GM23338 (cell line): ENCODE measurements around the gene ERF. TPM values are rescaled to one million over a fixed set of nuclear protein-coding genes. Genes with fewer than 3 reads are reported as not detected.

Source experiments
- ATAC-seq: fragments of 200-7000 bp; cut with Tn5 transposase; 3 replicates; pipeline ENCODE4 v1.9.1; 2020
- DNase-seq: peaks from one replicate; pipeline ENCODE4 v3.0.0-alpha.2; 2015; ENCODE audit warnings: low spot score
- H2AFZ ChIP-seq: fragments of 200-600 bp; sonication (generic); 2 replicates; pipeline ENCODE4 v1.8.0; 2016; ENCODE audit warnings: antibody characterized with exemption, mild to moderate bottlenecking, moderate library complexity
- H3F3A ChIP-seq: fragments of 200-600 bp; sonication (generic); replicated peaks from 2 replicates; pipeline ENCODE4 v1.8.0; 2017; ENCODE audit warnings: antibody characterized with exemption, mixed run types, low read depth
- H3K27ac ChIP-seq: fragments of 200-600 bp; sonication (generic); 2 replicates; pipeline ENCODE4 v1.6.1; 2016; ENCODE audit warnings: low read depth
- H3K27me3 ChIP-seq: fragments of 200-600 bp; sonication (generic); 2 replicates; pipeline ENCODE4 v1.8.0; 2016; ENCODE audit warnings: mild to moderate bottlenecking, mixed run types, moderate library complexity; ENCODE audit not compliant: insufficient read depth
- H3K36me3 ChIP-seq: fragments of 200-600 bp; sonication (generic); 2 replicates; pipeline ENCODE4 v1.8.0; 2016; ENCODE audit warnings: mild to moderate bottlenecking; ENCODE audit not compliant: insufficient read depth
- H3K4me1 ChIP-seq: fragments of 200-600 bp; sonication (generic); 2 replicates; pipeline ENCODE4 v1.8.0; 2016; ENCODE audit warnings: mild to moderate bottlenecking, moderate library complexity; ENCODE audit not compliant: insufficient read depth
- H3K4me2 ChIP-seq: fragments of 200-600 bp; sonication (generic); 2 replicates; pipeline ENCODE4 v1.7.1; 2017; ENCODE audit warnings: mixed run types
- H3K4me3 ChIP-seq: fragments of 200-600 bp; sonication (generic); 2 replicates; pipeline ENCODE4 v1.6.1; 2016; ENCODE audit warnings: mixed run types
- H3K79me2 ChIP-seq: fragments of 200-600 bp; sonication (generic); replicated peaks from 2 replicates; pipeline ENCODE4 v1.8.0; 2017; ENCODE audit warnings: mild to moderate bottlenecking; ENCODE audit not compliant: insufficient read depth
- H3K9me2 ChIP-seq: fragments of 200-600 bp; sonication (generic); 2 replicates; pipeline ENCODE4 v1.8.0; 2017; ENCODE audit not compliant: insufficient read depth
- H4K20me1 ChIP-seq: fragments of 200-600 bp; sonication (generic); replicated peaks from 2 replicates; pipeline ENCODE4 v1.8.0; 2017; ENCODE audit warnings: mild to moderate bottlenecking; ENCODE audit not compliant: insufficient read depth
- H3K27ac Mint-ChIP-seq: 2 replicates; pipeline ENCODE4 v1.8.0; 2020; ENCODE audit warnings: inconsistent platforms, mild to moderate bottlenecking, moderate library complexity, mixed read lengths
- H3K27me3 Mint-ChIP-seq: 3 replicates; pipeline ENCODE4 v1.8.0; 2022; ENCODE audit warnings: low read depth, mild to moderate bottlenecking, moderate library complexity, mixed read lengths, inconsistent platforms; ENCODE audit not compliant: insufficient read depth, poor library complexity
- H3K36me3 Mint-ChIP-seq: 3 replicates; pipeline ENCODE4 v1.8.0; 2021; ENCODE audit warnings: low read depth, mild to moderate bottlenecking, inconsistent platforms, moderate library complexity, mixed read lengths
- H3K4me1 Mint-ChIP-seq: 3 replicates; pipeline ENCODE4 v1.8.0; 2020; ENCODE audit warnings: mild to moderate bottlenecking, inconsistent platforms, mixed read lengths
- H3K4me3 Mint-ChIP-seq: 3 replicates; pipeline ENCODE4 v1.8.0; 2021; ENCODE audit warnings: moderate library complexity, mild to moderate bottlenecking, inconsistent platforms, mixed read lengths
- H3K9me3 Mint-ChIP-seq: 3 replicates; pipeline ENCODE4 v1.8.0; 2020; ENCODE audit warnings: moderate library complexity, mild to moderate bottlenecking, inconsistent platforms, mixed read lengths
- CREB1 ChIP-seq: fragments of 250-450 bp; sonication (Bioruptor Pico); IDR thresholded peaks from 2 replicates; pipeline ENCODE4 v1.5.0; 2020; ENCODE audit warnings: low read depth, mild to moderate bottlenecking, moderate library complexity
- EZH2 ChIP-seq: fragments of 200-600 bp; sonication (generic); IDR thresholded peaks from one replicate; pipeline ENCODE4 v1.8.0; 2017; ENCODE audit warnings: antibody characterized with exemption, mild to moderate bottlenecking, low read depth; ENCODE audit not compliant: unreplicated experiment
- EZH2phosphoT487 ChIP-seq: fragments of 200-600 bp; sonication (generic); IDR thresholded peaks from one replicate; pipeline ENCODE4 v1.8.1; 2018; ENCODE audit warnings: antibody characterized with exemption; ENCODE audit not compliant: unreplicated experiment
- JUNB ChIP-seq: IDR thresholded peaks from one replicate; pipeline ENCODE4 v1.6.1; 2016; ENCODE audit warnings: antibody characterized with exemption; ENCODE audit not compliant: unreplicated experiment
- NANOG ChIP-seq: IDR thresholded peaks from 2 replicates; pipeline ENCODE4 v1.6.1; 2016; ENCODE audit warnings: antibody characterized with exemption, borderline replicate concordance
- POLR2AphosphoS5 ChIP-seq: IDR thresholded peaks from 2 replicates; pipeline ENCODE4 v1.6.1; 2016; ENCODE audit warnings: antibody characterized with exemption, low read depth
- STAT1 ChIP-seq: IDR thresholded peaks from one replicate; pipeline ENCODE4 v1.6.1; 2016; ENCODE audit warnings: antibody characterized with exemption; ENCODE audit not compliant: unreplicated experiment
- ZNF114 ChIP-seq: fragments of 250-450 bp; sonication (Bioruptor Pico); IDR thresholded peaks from 2 replicates; pipeline ENCODE4 v1.5.0; 2020; ENCODE audit warnings: mild to moderate bottlenecking, moderate library complexity
- ZNF331 ChIP-seq: fragments of 250-450 bp; sonication (Bioruptor Pico); IDR thresholded peaks from 2 replicates; pipeline ENCODE4 v1.5.0; 2020; ENCODE audit warnings: low read depth, mild to moderate bottlenecking, moderate library complexity
- polyA plus RNA-seq: library from polyadenylated mRNA; unstranded; fragments of >200 nt; fragmentation: Nextera tagmentation; extraction: Ambion mirVana; gene quantifications from 2 replicates; pipeline ENCODE4 v1.2.1, GENCODE V29; 2016
- total RNA-seq: library from RNA; depleted of rRNA; stranded (reverse); fragments of >200 nt; shearing (Covaris generic); gene quantifications from 2 replicates; pipeline ENCODE4 v1.2.3, GENCODE V29; 2014
- TF ChIP-seq, protein P1 (sequence below): IDR thresholded peaks from one replicate; pipeline ENCODE4 v1.6.1; 2018; ENCODE audit warnings: antibody characterized with exemption; ENCODE audit not compliant: unreplicated experiment
- TF ChIP-seq, protein P2 (sequence below): fragments of 250-450 bp; sonication (Bioruptor Pico); IDR thresholded peaks from 2 replicates; pipeline ENCODE4 v1.5.0; 2020; ENCODE audit warnings: mild to moderate bottlenecking, moderate library complexity
- TF ChIP-seq, protein P3 (sequence below), 2 experiments: fragments of 200-600 bp in 1 of 2; sonication (generic) in 1 of 2; conservative IDR thresholded peaks; 2 replicates each; pipeline versions ENCODE4 v1.5.1 to v1.6.1; 2016 to 2017; ENCODE audit warnings: antibody characterized with exemption in 2 of 2, low read depth in 2 of 2, mild to moderate bottlenecking in 2 of 2, moderate library complexity in 1 of 2
- TF ChIP-seq, protein P4 (sequence below): IDR thresholded peaks from 2 replicates; pipeline ENCODE4 v1.6.1; 2016; ENCODE audit warnings: antibody characterized with exemption

Gene ERF
- total and polyA plus RNA-seq, 2 experiments from 2014 or later: 29.4 to 49.4 TPM

DNA sequence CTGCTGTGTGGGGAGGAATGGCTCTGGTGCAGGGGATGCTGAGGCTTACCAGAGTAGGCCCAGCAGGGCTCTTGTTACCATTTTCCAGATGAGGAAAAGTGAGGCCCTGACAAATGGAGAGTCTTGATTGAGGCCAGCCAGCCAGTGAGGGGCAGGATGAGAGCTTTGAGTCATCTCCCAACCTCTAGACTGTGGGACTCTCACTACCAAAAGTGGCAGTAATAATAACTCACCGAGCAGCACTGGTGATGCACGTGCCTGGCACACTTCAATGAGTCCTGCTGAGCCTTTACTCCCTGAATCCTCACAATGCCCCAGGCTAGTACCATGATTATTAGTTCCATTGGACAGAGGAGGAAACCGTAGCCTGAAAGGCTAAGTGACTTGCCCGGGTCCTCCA, 21.9 kb upstream of the ERF start:
- Histone ChIP-seq H3K27ac (no peak overlapping the region), H3K27me3 (no peaks in the 10 kb centered on the region), H3K9me2 (no peaks in the 10 kb centered on the region), H3K79me2 (no peaks in the 10 kb centered on the region; the same call in 1 of the 2 replicates), H2AFZ (no peak overlapping the region), H3K4me2 (no peak overlapping the region), H3F3A (peaks cover 5% of the 10 kb centered on the region; the same call in 1 of the 2 replicates), H4K20me1 (0 out of 2 replicates have a peak, but pooled peaks cover 3% of the 10 kb centered on the region), H3K36me3 (no peaks in the 10 kb centered on the region), H3K4me1 (peaks cover 12% of the 10 kb centered on the region), H3K4me3 (no peak overlapping the region)
- Mint-ChIP-seq H3K27me3 (peaks cover 11% of the 10 kb centered on the region), H3K27ac (no peak overlapping the region), H3K9me3 (no peaks in the 10 kb centered on the region; the same call in 2 of the 3 replicates), H3K4me1 (peaks cover 18% of the 10 kb centered on the region), H3K36me3 (peaks cover 7% of the 10 kb centered on the region; the same call in 2 of the 3 replicates), H3K4me3 (no peak overlapping the region)
- no peak for ATAC-seq
- TF ChIP-seq, protein P1, sequence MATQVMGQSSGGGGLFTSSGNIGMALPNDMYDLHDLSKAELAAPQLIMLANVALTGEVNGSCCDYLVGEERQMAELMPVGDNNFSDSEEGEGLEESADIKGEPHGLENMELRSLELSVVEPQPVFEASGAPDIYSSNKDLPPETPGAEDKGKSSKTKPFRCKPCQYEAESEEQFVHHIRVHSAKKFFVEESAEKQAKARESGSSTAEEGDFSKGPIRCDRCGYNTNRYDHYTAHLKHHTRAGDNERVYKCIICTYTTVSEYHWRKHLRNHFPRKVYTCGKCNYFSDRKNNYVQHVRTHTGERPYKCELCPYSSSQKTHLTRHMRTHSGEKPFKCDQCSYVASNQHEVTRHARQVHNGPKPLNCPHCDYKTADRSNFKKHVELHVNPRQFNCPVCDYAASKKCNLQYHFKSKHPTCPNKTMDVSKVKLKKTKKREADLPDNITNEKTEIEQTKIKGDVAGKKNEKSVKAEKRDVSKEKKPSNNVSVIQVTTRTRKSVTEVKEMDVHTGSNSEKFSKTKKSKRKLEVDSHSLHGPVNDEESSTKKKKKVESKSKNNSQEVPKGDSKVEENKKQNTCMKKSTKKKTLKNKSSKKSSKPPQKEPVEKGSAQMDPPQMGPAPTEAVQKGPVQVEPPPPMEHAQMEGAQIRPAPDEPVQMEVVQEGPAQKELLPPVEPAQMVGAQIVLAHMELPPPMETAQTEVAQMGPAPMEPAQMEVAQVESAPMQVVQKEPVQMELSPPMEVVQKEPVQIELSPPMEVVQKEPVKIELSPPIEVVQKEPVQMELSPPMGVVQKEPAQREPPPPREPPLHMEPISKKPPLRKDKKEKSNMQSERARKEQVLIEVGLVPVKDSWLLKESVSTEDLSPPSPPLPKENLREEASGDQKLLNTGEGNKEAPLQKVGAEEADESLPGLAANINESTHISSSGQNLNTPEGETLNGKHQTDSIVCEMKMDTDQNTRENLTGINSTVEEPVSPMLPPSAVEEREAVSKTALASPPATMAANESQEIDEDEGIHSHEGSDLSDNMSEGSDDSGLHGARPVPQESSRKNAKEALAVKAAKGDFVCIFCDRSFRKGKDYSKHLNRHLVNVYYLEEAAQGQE: no peak
- TF ChIP-seq JUNB: no peak
- TF ChIP-seq CREB1: no peak
- TF ChIP-seq EZH2: no peak
- no peak for TF ChIP-seq ZNF114 (CRISPR knock-in tag)
- no peak for TF ChIP-seq POLR2AphosphoS5
- no peak for TF ChIP-seq STAT1
- no peak for TF ChIP-seq EZH2phosphoT487
- TF ChIP-seq ZNF331 (CRISPR knock-in tag): no peak
- TF ChIP-seq, protein P2, sequence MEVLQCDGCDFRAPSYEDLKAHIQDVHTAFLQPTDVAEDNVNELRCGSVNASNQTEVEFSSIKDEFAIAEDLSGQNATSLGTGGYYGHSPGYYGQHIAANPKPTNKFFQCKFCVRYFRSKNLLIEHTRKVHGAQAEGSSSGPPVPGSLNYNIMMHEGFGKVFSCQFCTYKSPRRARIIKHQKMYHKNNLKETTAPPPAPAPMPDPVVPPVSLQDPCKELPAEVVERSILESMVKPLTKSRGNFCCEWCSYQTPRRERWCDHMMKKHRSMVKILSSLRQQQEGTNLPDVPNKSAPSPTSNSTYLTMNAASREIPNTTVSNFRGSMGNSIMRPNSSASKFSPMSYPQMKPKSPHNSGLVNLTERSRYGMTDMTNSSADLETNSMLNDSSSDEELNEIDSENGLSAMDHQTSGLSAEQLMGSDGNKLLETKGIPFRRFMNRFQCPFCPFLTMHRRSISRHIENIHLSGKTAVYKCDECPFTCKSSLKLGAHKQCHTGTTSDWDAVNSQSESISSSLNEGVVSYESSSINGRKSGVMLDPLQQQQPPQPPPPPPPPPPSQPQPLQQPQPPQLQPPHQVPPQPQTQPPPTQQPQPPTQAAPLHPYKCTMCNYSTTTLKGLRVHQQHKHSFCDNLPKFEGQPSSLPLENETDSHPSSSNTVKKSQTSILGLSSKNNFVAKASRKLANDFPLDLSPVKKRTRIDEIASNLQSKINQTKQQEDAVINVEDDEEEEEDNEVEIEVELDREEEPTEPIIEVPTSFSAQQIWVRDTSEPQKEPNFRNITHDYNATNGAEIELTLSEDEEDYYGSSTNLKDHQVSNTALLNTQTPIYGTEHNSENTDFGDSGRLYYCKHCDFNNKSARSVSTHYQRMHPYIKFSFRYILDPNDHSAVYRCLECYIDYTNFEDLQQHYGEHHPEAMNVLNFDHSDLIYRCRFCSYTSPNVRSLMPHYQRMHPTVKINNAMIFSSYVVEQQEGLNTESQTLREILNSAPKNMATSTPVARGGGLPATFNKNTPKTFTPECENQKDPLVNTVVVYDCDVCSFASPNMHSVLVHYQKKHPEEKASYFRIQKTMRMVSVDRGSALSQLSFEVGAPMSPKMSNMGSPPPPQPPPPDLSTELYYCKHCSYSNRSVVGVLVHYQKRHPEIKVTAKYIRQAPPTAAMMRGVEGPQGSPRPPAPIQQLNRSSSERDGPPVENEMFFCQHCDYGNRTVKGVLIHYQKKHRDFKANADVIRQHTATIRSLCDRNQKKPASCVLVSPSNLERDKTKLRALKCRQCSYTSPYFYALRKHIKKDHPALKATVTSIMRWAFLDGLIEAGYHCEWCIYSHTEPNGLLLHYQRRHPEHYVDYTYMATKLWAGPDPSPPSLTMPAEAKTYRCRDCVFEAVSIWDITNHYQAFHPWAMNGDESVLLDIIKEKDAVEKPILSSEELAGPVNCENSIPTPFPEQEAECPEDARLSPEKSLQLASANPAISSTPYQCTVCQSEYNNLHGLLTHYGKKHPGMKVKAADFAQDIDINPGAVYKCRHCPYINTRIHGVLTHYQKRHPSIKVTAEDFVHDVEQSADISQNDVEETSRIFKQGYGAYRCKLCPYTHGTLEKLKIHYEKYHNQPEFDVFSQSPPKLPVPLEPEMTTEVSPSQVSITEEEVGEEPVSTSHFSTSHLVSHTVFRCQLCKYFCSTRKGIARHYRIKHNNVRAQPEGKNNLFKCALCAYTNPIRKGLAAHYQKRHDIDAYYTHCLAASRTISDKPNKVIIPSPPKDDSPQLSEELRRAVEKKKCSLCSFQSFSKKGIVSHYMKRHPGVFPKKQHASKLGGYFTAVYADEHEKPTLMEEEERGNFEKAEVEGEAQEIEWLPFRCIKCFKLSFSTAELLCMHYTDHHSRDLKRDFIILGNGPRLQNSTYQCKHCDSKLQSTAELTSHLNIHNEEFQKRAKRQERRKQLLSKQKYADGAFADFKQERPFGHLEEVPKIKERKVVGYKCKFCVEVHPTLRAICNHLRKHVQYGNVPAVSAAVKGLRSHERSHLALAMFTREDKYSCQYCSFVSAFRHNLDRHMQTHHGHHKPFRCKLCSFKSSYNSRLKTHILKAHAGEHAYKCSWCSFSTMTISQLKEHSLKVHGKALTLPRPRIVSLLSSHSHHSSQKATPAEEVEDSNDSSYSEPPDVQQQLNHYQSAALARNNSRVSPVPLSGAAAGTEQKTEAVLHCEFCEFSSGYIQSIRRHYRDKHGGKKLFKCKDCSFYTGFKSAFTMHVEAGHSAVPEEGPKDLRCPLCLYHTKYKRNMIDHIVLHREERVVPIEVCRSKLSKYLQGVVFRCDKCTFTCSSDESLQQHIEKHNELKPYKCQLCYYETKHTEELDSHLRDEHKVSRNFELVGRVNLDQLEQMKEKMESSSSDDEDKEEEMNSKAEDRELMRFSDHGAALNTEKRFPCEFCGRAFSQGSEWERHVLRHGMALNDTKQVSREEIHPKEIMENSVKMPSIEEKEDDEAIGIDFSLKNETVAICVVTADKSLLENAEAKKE (CRISPR knock-in tag): no peak
- TF ChIP-seq, protein P3, sequence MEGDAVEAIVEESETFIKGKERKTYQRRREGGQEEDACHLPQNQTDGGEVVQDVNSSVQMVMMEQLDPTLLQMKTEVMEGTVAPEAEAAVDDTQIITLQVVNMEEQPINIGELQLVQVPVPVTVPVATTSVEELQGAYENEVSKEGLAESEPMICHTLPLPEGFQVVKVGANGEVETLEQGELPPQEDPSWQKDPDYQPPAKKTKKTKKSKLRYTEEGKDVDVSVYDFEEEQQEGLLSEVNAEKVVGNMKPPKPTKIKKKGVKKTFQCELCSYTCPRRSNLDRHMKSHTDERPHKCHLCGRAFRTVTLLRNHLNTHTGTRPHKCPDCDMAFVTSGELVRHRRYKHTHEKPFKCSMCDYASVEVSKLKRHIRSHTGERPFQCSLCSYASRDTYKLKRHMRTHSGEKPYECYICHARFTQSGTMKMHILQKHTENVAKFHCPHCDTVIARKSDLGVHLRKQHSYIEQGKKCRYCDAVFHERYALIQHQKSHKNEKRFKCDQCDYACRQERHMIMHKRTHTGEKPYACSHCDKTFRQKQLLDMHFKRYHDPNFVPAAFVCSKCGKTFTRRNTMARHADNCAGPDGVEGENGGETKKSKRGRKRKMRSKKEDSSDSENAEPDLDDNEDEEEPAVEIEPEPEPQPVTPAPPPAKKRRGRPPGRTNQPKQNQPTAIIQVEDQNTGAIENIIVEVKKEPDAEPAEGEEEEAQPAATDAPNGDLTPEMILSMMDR (conservative IDR thresholded peaks at IDR 0.05; ENCODE audit: low read depth in 2 of 2): no peak
- TF ChIP-seq, protein P4, sequence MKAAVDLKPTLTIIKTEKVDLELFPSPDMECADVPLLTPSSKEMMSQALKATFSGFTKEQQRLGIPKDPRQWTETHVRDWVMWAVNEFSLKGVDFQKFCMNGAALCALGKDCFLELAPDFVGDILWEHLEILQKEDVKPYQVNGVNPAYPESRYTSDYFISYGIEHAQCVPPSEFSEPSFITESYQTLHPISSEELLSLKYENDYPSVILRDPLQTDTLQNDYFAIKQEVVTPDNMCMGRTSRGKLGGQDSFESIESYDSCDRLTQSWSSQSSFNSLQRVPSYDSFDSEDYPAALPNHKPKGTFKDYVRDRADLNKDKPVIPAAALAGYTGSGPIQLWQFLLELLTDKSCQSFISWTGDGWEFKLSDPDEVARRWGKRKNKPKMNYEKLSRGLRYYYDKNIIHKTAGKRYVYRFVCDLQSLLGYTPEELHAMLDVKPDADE: no peak
- no peak for TF ChIP-seq NANOG
- DNase-seq: no peak
